ENCODE measurements around the gene WWOX. TPM values are rescaled to one million over a fixed set of nuclear protein-coding genes. Genes with fewer than 3 reads are reported as not detected.

The WWOX gene
- total RNA-seq, 2 donors from 2014 or later, result 30.0 to 35.4 TPM

GRCh38 chr16:78176435-78176834 lies 77.0 kb downstream of the WWOX start:
- no peaks in the 10 kb centered on the region for H3K9me3 ChIP-seq (ENCODE audit: control insufficient read depth, low read length)
- no peak overlapping the region for H3K27ac ChIP-seq (ENCODE audit: low read depth, low read length)
- no peaks in the 10 kb centered on the region for H3K4me1 ChIP-seq (ENCODE audit: control insufficient read depth, insufficient read depth, low read length)
- no peak overlapping the region for H3K4me3 ChIP-seq (ENCODE audit: low read length)
- H3K36me3 Mint-ChIP-seq (ENCODE audit: low read depth), result no peaks in the 10 kb centered on the region
- peaks cover 11% of the 10 kb centered on the region for H3K4me1 Mint-ChIP-seq
- WGBS, 2 experiments (ENCODE audit: insufficient coverage in 1 of 2, insufficient read length in 1 of 2), result 96 to 97% methylated on average over 4 to 5 of the region's 5 CpGs
- no peak overlapping the region for H3K9ac ChIP-seq (ENCODE audit: extremely low read depth, low read length, poor library complexity, severe bottlenecking)
- H3K27me3 Mint-ChIP-seq (ENCODE audit: insufficient read depth), result no peaks in the 10 kb centered on the region
- H3K27ac Mint-ChIP-seq, result no peak overlapping the region
- no peak for DNase-seq
- H3K9me3 Mint-ChIP-seq, result no peaks in the 10 kb centered on the region
- TF ChIP-seq CTCF (conservative IDR thresholded peaks at IDR 0.05), result no peak
- H3K4me3 Mint-ChIP-seq, result no peak overlapping the region
- H3K27me3 ChIP-seq (ENCODE audit: control insufficient read depth, insufficient read depth, low read length, poor library complexity, severe bottlenecking), result no peaks in the 10 kb centered on the region
- no peaks in the 10 kb centered on the region for H3K36me3 ChIP-seq (ENCODE audit: control insufficient read depth, insufficient read depth, low read length)

GRCh38 chr16:78177218-78177617 lies 77.8 kb downstream of the WWOX start:
- no peaks in the 10 kb centered on the region for H3K27me3 Mint-ChIP-seq (ENCODE audit: insufficient read depth)
- no peaks in the 10 kb centered on the region for H3K27me3 ChIP-seq (ENCODE audit: control insufficient read depth, insufficient read depth, low read length, poor library complexity, severe bottlenecking)
- no peaks in the 10 kb centered on the region for H3K36me3 Mint-ChIP-seq (ENCODE audit: low read depth)
- no peak overlapping the region for H3K27ac Mint-ChIP-seq
- WGBS, 2 experiments (ENCODE audit: insufficient coverage in 1 of 2, insufficient read length in 1 of 2), result 90 to 91% methylated on average over 3 to 5 of the region's 5 CpGs
- H3K4me1 ChIP-seq (ENCODE audit: control insufficient read depth, insufficient read depth, low read length), result no peaks in the 10 kb centered on the region
- no peak overlapping the region for H3K4me3 ChIP-seq (ENCODE audit: low read length)
- no peaks in the 10 kb centered on the region for H3K9me3 Mint-ChIP-seq
- no peak for TF ChIP-seq CTCF (conservative IDR thresholded peaks at IDR 0.05)
- H3K36me3 ChIP-seq (ENCODE audit: control insufficient read depth, insufficient read depth, low read length), result no peaks in the 10 kb centered on the region
- no peak overlapping the region for H3K27ac ChIP-seq (ENCODE audit: low read depth, low read length)
- no peak overlapping the region for H3K4me3 Mint-ChIP-seq
- DNase-seq, result no peak
- no peaks in the 10 kb centered on the region for H3K9me3 ChIP-seq (ENCODE audit: control insufficient read depth, low read length)
- H3K4me1 Mint-ChIP-seq, result peaks cover 11% of the 10 kb centered on the region
- no peak overlapping the region for H3K9ac ChIP-seq (ENCODE audit: extremely low read depth, low read length, poor library complexity, severe bottlenecking)

- H3K4me1 ChIP-seq (ENCODE audit: control insufficient read depth, insufficient read depth, low read length), result no peaks in the 10 kb centered on the region
- H3K27me3 ChIP-seq (ENCODE audit: control insufficient read depth, insufficient read depth, low read length, poor library complexity, severe bottlenecking), result no peaks in the 10 kb centered on the region
- 77 to 85% methylated on average over 3 of the region's 3 CpGs for WGBS, 2 experiments (ENCODE audit: insufficient coverage in 1 of 2, insufficient read length in 1 of 2)
- Mint-ChIP-seq H3K9me3 (no peaks in the 10 kb centered on the region), H3K36me3 (ENCODE audit: low read depth) (no peaks in the 10 kb centered on the region), H3K27me3 (ENCODE audit: insufficient read depth) (no peaks in the 10 kb centered on the region), H3K4me1 (peaks cover 11% of the 10 kb centered on the region), H3K27ac (no peak overlapping the region), H3K4me3 (no peak overlapping the region)
- no peaks in the 10 kb centered on the region for H3K9me3 ChIP-seq (ENCODE audit: control insufficient read depth, low read length)
- no peak overlapping the region for H3K4me3 ChIP-seq (ENCODE audit: low read length)
- H3K9ac ChIP-seq (ENCODE audit: extremely low read depth, low read length, poor library complexity, severe bottlenecking), result no peak overlapping the region
- H3K27ac ChIP-seq (ENCODE audit: low read depth, low read length), result no peak overlapping the region
- H3K36me3 ChIP-seq (ENCODE audit: control insufficient read depth, insufficient read depth, low read length), result no peaks in the 10 kb centered on the region
- DNase-seq, result no peak
- TF ChIP-seq CTCF (conservative IDR thresholded peaks at IDR 0.05), result no peak
Observed at GRCh38 chr16:78177987-78178386, 78.5 kb downstream of the WWOX start.

Measured in endodermal cell (in vitro differentiated cells).